ENCODE measurements around the gene IFITM1.

GRCh38 chr11:291281-292210, 22.3 kb upstream of the IFITM1 start:
- no peak for TF ChIP-seq CTCF (conservative IDR thresholded peaks at IDR 0.05; ENCODE audit: low read length)
- no peak for TF ChIP-seq EZH2phosphoT487 (IDR thresholded peaks at IDR 0.05; ENCODE audit: borderline replicate concordance, low read depth, low read length)

Measured in OCI-LY7 (cell line).